ENCODE measurements around the gene GRIN1.

The GRIN1 gene

DNA sequence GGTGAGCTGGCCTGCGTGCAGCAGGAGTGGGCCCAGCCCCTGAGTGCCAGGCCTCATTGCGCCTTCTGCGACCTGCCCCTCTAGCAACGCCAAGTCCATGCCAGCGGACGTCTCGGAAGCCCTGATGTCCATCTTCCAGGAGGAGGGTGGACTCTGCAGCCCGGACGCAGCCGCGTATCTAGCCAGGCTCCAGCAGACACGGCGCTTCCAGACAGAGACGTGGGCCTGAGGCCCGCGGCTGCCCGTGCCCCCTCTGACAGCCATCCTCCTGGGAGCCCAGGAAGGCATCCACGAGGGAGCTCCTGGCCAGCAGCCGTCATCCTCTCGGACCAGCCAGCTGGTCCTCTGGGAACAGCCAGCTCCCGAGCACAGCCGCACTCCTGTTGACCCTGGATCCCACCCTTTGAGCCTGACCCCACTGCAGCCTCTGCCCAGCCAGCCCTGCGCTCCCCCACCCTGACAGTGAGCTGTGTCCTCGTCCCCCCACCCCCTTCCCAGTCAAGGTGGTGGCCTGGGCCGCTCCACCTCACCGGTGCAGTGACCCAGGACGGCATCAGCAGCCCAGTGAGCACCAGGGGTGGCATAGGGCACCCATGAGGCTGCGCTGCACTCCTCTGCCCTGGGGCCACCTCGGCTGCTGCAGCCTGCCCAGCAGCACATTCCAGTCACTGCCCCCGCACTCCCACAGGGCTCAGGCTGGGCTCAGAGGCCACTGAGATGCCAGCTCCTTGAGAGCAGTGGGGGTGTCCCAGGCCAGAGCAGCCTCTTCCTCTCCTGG, 77.4 kb downstream of the GRIN1 start:
- no peak for DNase-seq (ENCODE audit: low spot score)
- in situ Hi-C loops (cut with MboI; ENCODE audit: low sequenced_read_pairs, unreplicated experiment) = no loop called here
- no peak for TF ChIP-seq CTCF (IDR thresholded peaks at IDR 0.05; ENCODE audit: borderline replicate concordance, control extremely low read depth, extremely low read depth, insufficient read depth, missing control alignments)

GRCh38 chr9:137217276-137218211, 78.6 kb downstream of the GRIN1 start:
- no peak for TF ChIP-seq CTCF (IDR thresholded peaks at IDR 0.05; ENCODE audit: borderline replicate concordance, control extremely low read depth, extremely low read depth, insufficient read depth, missing control alignments)
- DNase-seq (ENCODE audit: low spot score) = no peak
- in situ Hi-C loops (cut with MboI; ENCODE audit: low sequenced_read_pairs, unreplicated experiment) = no loop called here

DNA sequence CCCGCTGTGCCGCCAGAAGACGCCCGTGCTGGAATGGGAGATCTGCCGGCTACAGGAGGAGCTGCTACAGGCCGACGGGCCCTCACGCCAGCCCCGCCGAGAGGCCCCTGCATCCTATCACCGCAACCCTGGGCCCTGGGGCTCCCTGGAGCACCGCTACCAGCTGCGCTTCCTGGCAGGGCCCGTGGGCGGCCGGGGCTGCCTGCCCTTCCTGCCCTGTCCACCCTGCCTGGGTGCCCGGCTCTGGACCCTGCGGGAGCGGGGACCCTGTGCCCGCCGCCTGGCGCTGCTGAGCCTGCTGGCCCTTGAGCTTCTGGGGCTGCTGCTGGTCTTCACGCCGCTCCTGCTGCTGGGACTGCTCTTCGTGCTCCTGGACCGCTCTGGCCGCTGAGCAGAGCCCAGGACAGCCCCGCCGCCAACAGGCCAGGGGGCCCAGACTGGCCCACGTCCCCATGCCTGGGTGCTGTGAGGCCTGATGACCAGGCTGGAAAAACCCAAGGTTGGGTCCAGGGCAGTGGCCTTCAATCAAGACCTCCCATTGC, 79.3 kb downstream of the GRIN1 start:
- no peak for TF ChIP-seq CTCF (IDR thresholded peaks at IDR 0.05; ENCODE audit: borderline replicate concordance, control extremely low read depth, extremely low read depth, insufficient read depth, missing control alignments)
- in situ Hi-C loops (cut with MboI; ENCODE audit: low sequenced_read_pairs, unreplicated experiment) = no loop called here
- no peak for DNase-seq (ENCODE audit: low spot score)
